HG03342 (cell line): ENCODE measurements around the gene TMCC1.

Experiments used
- ATAC-seq: cut with Tn5 transposase; IDR thresholded peaks from one replicate; pipeline ENCODE4 v1.9.1; 2021; ENCODE audit warnings: mild to moderate bottlenecking, moderate library complexity; ENCODE audit not compliant: unreplicated experiment

TMCC1 gene

DNA sequence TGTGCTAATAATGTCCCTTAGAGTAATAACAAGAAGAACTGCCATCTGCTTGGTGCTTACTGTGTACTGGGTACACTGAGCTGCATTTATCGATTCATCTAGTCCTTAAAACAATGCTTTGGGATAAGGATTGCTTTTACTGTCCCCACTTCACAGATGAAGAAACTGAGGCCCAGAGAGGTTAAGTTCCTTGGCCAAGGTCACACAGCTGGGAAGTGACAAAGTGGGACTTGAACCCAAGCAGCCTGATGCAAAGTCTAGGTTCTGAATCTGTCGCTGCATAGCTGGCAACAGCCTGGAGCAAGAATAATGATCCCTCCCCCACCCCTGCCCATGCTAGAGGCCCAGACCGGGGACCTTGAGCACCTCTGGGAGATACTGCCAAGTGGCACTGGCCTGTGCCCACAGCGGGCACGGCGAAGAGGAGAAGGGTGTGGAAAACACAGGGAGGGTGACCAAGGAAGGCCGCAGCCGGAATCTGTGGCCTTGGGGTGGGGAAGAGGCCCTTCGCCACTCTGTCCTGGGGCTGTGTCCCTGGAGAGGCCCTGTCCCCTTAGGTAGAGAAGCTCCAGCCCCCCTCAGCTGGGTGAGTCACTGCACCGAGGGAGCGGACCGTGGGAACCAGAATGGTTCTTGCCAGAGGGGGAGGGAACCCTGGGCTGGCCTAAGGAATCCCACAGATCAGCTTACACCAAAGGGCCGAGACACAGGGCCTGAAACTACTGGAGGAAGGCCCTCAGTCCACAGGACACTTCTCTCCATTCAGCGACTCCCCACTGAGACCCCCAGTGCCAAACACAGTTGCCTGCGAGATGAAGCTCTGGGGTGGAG lies 290.6 kb downstream of the TMCC1 start:
- ATAC-seq = no peak

DNA sequence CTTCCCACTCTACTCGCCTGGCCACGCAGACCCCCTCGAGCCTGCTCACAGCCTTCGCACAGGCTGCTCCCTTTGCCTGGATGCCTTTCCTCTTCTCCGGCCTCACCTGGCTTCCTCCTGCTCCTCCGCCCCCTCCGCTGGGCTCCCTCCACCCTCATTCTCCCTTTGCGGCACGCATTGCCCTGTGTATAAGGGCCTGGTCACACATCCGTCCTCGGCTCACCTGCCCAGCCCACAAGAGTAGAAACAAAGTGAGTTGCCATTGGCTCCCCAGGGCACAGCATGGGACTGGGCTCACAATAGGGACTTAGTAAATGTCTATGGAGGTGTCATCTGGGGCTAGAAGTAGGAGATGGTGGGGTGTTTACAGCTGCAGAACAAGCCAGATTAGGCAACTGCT lies 291.2 kb downstream of the TMCC1 start:
- no peak for ATAC-seq

DNA sequence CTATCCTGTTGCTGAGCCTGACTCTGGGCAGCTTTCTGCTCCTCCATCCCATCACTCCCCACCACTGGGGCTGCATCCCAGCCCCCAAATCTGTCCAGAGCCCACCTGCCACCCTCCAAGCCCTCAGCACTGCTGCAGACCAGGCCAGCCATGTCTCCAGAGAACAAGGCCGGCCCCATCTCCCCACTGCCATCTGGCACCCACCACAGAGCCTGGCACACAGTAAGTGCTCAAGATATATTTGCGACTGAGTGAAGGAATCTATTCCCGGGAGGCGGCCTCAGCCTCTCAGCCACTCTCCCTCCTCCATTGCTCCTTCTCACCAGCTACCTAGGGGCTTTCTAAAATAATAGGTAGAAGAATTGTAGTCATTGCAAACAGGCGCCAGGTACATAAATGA lies 291.8 kb downstream of the TMCC1 start:
- ATAC-seq = no peak

DNA sequence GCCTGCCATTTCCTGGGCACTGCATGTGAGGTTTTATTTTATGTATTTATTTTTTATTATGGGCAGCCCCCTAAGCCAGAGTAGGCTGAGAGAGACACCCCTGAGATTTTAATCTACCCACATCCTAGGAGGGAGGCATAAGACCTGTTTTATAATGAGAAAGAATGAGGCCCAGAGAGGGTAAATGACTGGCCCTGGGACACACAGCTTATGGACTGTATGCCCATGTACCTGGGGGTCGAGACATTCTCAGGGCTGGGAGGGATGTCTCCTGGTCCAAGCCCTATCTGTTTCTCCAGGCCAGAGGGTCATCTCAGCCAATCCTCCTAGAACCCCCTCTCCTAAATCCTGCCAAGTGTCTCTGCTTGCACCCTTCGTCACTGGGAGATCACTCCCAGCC lies 293.2 kb downstream of the TMCC1 start:
- no peak for ATAC-seq

DNA sequence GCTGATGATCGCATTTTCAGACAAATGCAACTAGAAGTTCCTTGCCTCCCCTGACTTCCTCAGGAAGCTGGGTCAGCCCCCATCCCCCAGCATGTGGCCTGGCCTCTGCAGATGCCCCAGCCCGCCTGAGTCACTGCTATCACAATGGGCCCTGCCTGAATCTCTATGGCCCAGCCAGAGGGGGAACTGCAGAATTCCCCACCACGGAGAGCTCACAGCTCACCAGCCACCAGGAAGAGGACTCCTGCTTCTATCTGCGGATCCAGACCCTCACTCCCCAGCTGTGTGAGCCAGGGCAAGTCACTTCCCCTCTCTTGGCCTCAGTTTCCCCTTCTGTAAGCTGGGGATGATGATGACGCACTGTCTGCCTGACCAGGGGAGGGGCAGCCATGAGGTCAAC lies 293.9 kb downstream of the TMCC1 start:
- ATAC-seq = no peak

DNA sequence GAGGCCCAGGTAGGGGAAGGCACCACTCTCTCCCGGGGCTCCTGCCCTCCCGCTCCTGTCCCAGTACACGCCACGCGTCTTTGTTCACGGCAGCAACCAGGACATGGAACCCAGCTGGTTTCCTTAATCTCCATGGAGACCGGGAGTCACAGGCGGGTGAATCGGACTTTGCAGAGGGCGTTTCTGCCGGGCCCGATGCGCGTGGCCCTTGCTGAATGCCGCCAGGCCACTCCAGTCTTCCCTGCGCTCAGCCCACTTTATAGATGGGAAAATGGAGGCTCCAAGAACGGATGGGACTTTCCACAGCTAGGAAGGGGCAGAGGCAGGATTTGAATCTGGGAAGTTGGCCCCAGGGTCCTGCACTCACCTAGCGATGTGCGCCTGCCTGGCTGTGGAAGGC lies 294.4 kb downstream of the TMCC1 start:
- no peak for ATAC-seq

DNA sequence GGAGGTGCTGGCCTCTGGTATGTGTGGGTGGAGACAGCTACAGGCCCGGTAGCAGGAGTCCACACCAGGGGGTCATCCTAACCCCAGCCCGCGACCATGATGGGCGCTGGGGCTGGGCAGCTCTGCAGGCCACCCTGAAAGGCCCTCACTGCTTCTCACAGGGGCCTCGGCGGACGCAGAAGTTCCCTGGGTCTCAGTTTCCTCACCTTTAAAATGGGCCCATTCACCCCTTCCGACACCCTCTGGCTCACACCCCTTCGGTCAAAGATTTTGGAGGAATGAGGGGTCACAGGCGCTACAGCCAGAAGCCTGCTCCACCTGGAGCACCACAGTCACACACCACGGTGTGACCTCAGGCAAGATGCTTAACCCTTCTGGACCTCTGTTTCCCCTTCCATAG lies 295.0 kb downstream of the TMCC1 start:
- ATAC-seq = no peak

DNA sequence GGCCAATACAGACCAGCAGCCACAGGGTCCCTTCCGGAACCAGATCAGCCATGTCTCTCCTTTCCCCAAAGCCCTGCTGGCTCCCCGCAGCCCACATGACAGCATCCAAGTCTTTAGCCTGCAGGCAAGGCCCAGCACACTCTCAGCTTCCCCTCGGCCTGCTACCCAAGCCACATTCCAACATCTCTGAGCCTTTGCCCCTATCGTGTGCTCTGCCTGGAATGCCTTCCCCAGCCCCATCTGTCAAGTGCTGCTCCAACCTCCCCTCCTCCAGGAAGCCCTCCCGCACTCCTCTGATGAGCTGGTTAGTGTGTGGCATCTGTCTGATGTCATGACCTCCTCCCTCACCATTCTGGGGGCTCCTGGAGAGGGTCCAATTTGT lies 295.5 kb downstream of the TMCC1 start:
- no peak for ATAC-seq
